Measurements from ENCODE around the gene LAMB3. TPM values are rescaled to one million over a fixed set of nuclear protein-coding genes. Genes with fewer than 3 reads are reported as not detected.
A peak's percentile ranks its signal among the peaks of the same experiment; 100 is the strongest.

The LAMB3 gene
- polyA plus RNA-seq, 4 donors, result 1.1 to 1.7 (median 1.1) TPM

GRCh38 chr1:209569455-209570207 is 82.6 kb downstream of the LAMB3 start:
- peak in 1 of 4 donors; percentile 68 for DNase-seq (ENCODE audit: low read depth in 4 of 4, low spot score in 2 of 4)

- DNase-seq (ENCODE audit: low read depth in 4 of 4, low spot score in 2 of 4), result no peak
Measured at GRCh38 chr1:209567698-209568175, 84.5 kb downstream of the LAMB3 start.

- peak in 2 of 4 donors; percentile 64 to 81 for DNase-seq (ENCODE audit: low read depth in 4 of 4, low spot score in 2 of 4)
Measured at GRCh38 chr1:209565759-209566678, 86.2 kb downstream of the LAMB3 start.

Other genes starting within 250 kb of the LAMB3 start
- 1 to 10 TPM; 4.1 to 6.4 (median 5.1) TPM for gene CAMK1G, start 68.7 kb downstream of the LAMB3 start, polyA plus RNA-seq (ENCODE audit: insufficient read length in 4 of 4)
- 10 to 100 TPM; 11.8 to 16.6 (median 13.4) TPM for gene G0S2, start 23.0 kb upstream of the LAMB3 start, polyA plus RNA-seq (ENCODE audit: insufficient read length in 4 of 4)
- gene HSD11B1, start 52.4 kb upstream of the LAMB3 start, polyA plus RNA-seq (ENCODE audit: insufficient read length in 4 of 4), result under 1 TPM; 0.22 to 0.40 (median 0.26) TPM
- gene TRAF3IP3, start 103.6 kb upstream of the LAMB3 start, polyA plus RNA-seq (ENCODE audit: insufficient read length in 4 of 4), result 1 to 10 TPM in 3 of 4 donors, under 1 TPM in 1; 0.89 to 1.8 (median 1.6) TPM
- gene C1orf74, start 132.1 kb upstream of the LAMB3 start, polyA plus RNA-seq (ENCODE audit: insufficient read length in 4 of 4), result 1 to 10 TPM; 2.9 to 4.0 (median 3.9) TPM
- gene IRF6, start 153.7 kb upstream of the LAMB3 start, polyA plus RNA-seq (ENCODE audit: insufficient read length in 4 of 4), result 10 to 100 TPM; 13.6 to 20.0 (median 18.1) TPM
- 10 to 100 TPM in 3 of 4 donors, 1 to 10 TPM in 1; 9.2 to 11.1 (median 10.8) TPM for gene UTP25, start 175.5 kb upstream of the LAMB3 start, polyA plus RNA-seq (ENCODE audit: insufficient read length in 4 of 4)